Measurements from ENCODE around the gene MYRF.

GRCh38 chr11:61782299-61782698 lies 29.9 kb downstream of the MYRF start:
- TF ChIP-seq CTCF (IDR thresholded peaks at IDR 0.05) = no peak
- no peak for TF ChIP-seq POLR2A (IDR thresholded peaks at IDR 0.05)

All from stomach (tissue), 4 donors.